Breast epithelium (tissue), 4 donors: Measurements from ENCODE around the gene HYAL4. TPM values are rescaled to one million over a fixed set of nuclear protein-coding genes. Genes with fewer than 3 reads are reported as not detected.

Source experiments
- DNase-seq, 2 donors: peaks; one replicate each; pipeline ENCODE4 v3.0.0-alpha.2; 2019; ENCODE audit warnings: low spot score in 2 of 2
- H3K27ac ChIP-seq, 2 donors: fragments of 200-600 bp; sonication (generic) in 1 of 2; one replicate each; pipeline ENCODE4 v1.5.1; 2016 to 2019; ENCODE audit warnings: mild to moderate bottlenecking in 1 of 2
- H3K27me3 ChIP-seq, 2 donors: fragments of 200-600 bp; sonication (generic) in 1 of 2; one replicate each; pipeline versions ENCODE4 v1.5.1 to v1.6.0; 2017 to 2019; ENCODE audit warnings: control low read depth in 1 of 2, mild to moderate bottlenecking in 1 of 2
- H3K36me3 ChIP-seq: fragments of 200-600 bp; one replicate; pipeline ENCODE4 v1.5.1; 2019
- H3K4me1 ChIP-seq, 2 donors: fragments of 200-600 bp; sonication (generic); one replicate each; pipeline ENCODE4 v1.5.1; 2016 to 2019; ENCODE audit warnings: control low read depth in 1 of 2
- H3K4me3 ChIP-seq, 3 donors: fragments of 200-600 bp; sonication (generic); 1 replicate in 2 of 3; 2 replicates in 1 of 3; pipeline ENCODE4 v1.5.1; 2016 to 2019; ENCODE audit warnings: mild to moderate bottlenecking in 3 of 3, moderate library complexity in 2 of 3
- H3K9me3 ChIP-seq, 2 donors: fragments of 200-600 bp; sonication (generic) in 1 of 2; one replicate each; pipeline ENCODE4 v1.5.1; 2016 to 2019; ENCODE audit warnings: control low read depth in 1 of 2
- CTCF ChIP-seq, 3 donors: fragments of 450-650 bp; IDR thresholded peaks; one replicate each; pipeline ENCODE4 v1.5.1; 2016 to 2017; ENCODE audit warnings: antibody characterized with exemption in 3 of 3, mild to moderate bottlenecking in 3 of 3, moderate library complexity in 3 of 3
- POLR2A ChIP-seq: fragments of 450-650 bp; IDR thresholded peaks from one replicate; pipeline ENCODE4 v1.6.1; 2016; ENCODE audit warnings: antibody characterized with exemption, mild to moderate bottlenecking, moderate library complexity
- POLR2AphosphoS5 ChIP-seq, 3 donors: sonication (generic); formaldehyde crosslinking; IDR thresholded peaks; one replicate each; pipeline ENCODE4 v1.6.1; 2017; ENCODE audit warnings: antibody characterized with exemption in 3 of 3
- intact Hi-C: fragments of 100-400 bp; cut with DNase I; formaldehyde crosslinking; loops from one replicate; pipeline ENCODE4 v1.15.1; 2023; ENCODE audit warnings: low total_unique reads
- total RNA-seq, 3 donors: library from RNA; depleted of rRNA; stranded (reverse); fragments of >200 nt; gene quantifications; one replicate each; pipeline ENCODE4 v1.1.0, GENCODE V29; 2016

The HYAL4 gene
- total RNA-seq, 3 donors from 2014 or later, result 0.15 TPM; not detected in 2

DNA sequence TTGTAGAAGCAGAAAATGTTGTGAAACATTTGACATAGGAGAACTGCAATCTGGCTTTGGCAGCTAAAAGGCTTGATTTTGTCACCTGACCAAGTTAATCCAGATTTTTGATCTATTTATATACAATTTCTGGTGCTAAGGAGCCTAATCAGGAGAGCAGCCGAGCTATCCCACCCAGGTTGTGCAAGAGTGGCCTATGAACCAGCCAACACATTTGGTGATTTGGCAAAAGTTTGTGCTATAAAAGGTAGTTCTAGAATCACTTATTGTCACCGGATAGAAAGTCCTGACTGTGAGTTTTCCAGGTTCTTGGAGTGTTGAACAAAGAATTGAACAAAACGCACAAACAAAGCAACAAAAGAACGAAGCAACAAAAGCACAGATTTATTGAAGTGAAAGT is 78.6 kb downstream of the HYAL4 start:
- no peaks in the 10 kb centered on the region for H3K4me1 ChIP-seq
- intact Hi-C loops, result no loop called here
- no peaks in the 10 kb centered on the region for H3K36me3 ChIP-seq
- TF ChIP-seq POLR2A (no peak), CTCF (IDR thresholded peaks at IDR 0.05) (no peak), POLR2AphosphoS5 (IDR thresholded peaks at IDR 0.05) (no peak)
- no peak overlapping the region for H3K4me3 ChIP-seq
- no peak for DNase-seq
- H3K27ac ChIP-seq, result no peak overlapping the region
- H3K9me3 ChIP-seq, result no peaks in the 10 kb centered on the region
- no peaks in the 10 kb centered on the region for H3K27me3 ChIP-seq

GRCh38 chr7:123924941-123925340 is 80.0 kb downstream of the HYAL4 start, which contains the start of gene SPAM1:
Gene SPAM1 (plus strand): TSS chr7:123925241. CDS start chr7:123953571, 28,330 bp downstream.
- H3K36me3 ChIP-seq, result no peaks in the 10 kb centered on the region
- no peaks in the 10 kb centered on the region for H3K9me3 ChIP-seq
- H3K4me3 ChIP-seq, result no peak within 1 kb of the TSS
- H3K4me1 ChIP-seq, result no peaks in the 10 kb centered on the region
- intact Hi-C loops, result loop anchor here (5.0 kb wide), 2 partner anchors 723 to 1302 kb away; no protein-coding TSS in a partner anchor
- TF ChIP-seq CTCF (IDR thresholded peaks at IDR 0.05), result no peak
- no peak for TF ChIP-seq POLR2AphosphoS5 (IDR thresholded peaks at IDR 0.05)
- TF ChIP-seq POLR2A, result no peak
- H3K27me3 ChIP-seq, result no peaks in the 10 kb centered on the region
- no peak within 1 kb of the TSS for H3K27ac ChIP-seq
- no peak for DNase-seq

Other genes starting within 250 kb of the HYAL4 start
- under 1 TPM in 1 of 3 donors, not detected in 2; 0.15 TPM for gene ASB15, start 243.3 kb upstream of the HYAL4 start, total RNA-seq
- not detected for gene LMOD2, start 189.3 kb upstream of the HYAL4 start, total RNA-seq
- 10 to 100 TPM; 27.8 to 38.3 (median 37.8) TPM for gene WASL, start 96.2 kb upstream of the HYAL4 start, total RNA-seq
- not detected for gene SPAM1, start 80.1 kb downstream of the HYAL4 start, total RNA-seq
- gene TMEM229A, start 187.9 kb downstream of the HYAL4 start, total RNA-seq, result not detected